CD4-positive, alpha-beta T cell treated with Interleukin-17A for 1 hour (primary cell): ENCODE results near the gene OR11H12.
"Not testable (repeated sequence)": the region's sequence is repeated elsewhere in the genome, so short reads cannot be mapped to it uniquely, and the experiment has no call there.

Experiments used
- DNase-seq: peaks from one replicate; pipeline ENCODE4 v3.0.0-alpha.2; 2020

Gene OR11H12

GRCh38 chr14:18600817-18601216 is at the start of gene OR11H12:
Gene OR11H12 (plus strand): TSS chr14:18601117. CDS start chr14:18601117, 0 bp downstream.
- not testable (repeated sequence) for DNase-seq

DNA sequence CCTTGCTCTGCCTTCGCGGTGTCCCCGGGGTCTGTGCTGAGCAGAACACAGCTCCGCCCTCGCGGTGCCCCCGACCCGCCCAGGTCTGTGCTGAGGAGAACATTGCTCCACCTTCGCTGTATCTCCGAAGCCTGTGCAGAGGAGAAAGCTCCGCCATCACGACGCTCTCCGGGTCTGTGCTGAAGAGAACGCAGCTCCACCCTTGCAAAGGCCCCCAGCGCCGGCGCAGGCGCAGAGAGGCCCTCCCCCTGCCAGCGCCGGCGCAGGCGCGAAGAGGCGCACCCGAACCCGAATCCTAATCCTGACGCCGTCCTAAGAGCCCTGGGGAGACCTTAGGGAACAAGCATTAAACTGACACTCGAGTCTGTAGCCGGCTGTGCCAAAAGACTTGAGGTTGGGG is 18.0 kb upstream of the OR11H12 start:
- DNase-seq, result not testable (repeated sequence)

- DNase-seq, result not testable (repeated sequence)
These were observed 25.8 kb downstream of the OR11H12 start for GRCh38 chr14:18626610-18627213.

DNA sequence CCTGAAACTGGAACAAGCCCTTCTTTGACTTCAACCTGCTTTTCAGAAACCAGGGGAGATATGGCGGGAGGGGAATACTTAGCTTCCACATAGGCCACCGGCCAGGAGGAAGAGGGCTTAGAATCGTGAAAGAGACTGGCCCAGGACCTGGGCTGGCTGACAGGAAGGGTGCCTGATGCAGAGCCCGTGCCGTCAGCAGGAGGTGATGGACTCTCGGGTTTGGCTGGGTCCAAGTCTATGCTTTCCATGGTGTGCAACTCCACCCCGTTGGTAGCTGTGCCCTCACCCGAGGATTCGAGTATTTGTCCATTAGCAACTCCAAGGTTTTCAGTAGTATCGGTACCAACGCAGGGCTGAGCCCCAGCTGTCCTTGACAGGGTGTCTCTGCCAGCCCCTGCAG is 35.1 kb downstream of the OR11H12 start:
- not testable (repeated sequence) for DNase-seq

DNA sequence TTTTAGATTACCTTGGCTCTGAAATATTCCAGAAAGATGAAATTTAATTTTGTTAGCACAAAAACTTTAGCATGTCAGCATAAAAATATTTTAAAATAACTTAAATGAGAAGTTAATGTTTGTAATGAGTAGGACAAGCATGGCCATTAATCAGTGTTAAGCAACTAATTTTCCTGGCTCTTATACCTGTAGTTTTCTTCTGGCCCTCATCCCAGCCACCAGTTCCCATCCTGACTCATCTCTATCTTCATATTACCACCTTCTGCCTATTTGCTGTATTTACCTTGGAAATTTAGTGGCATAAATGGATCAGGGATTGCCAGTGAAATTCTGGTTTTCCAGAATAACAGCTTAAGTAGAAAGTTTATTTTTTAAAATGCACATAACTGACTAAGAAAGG is 37.1 kb downstream of the OR11H12 start:
- not testable (repeated sequence) for DNase-seq

- not testable (repeated sequence) for DNase-seq
These were observed 37.9 kb downstream of the OR11H12 start for GRCh38 chr14:18638785-18639184.

- DNase-seq, result not testable (repeated sequence)
These were observed 45.3 kb downstream of the OR11H12 start for GRCh38 chr14:18646075-18646730.
